Measurements from ENCODE around the gene LTBP1.
"Not testable (repeated sequence)": the region's sequence is repeated elsewhere in the genome, so short reads cannot be mapped to it uniquely, and the experiment has no call there.

LTBP1 gene, protein sequence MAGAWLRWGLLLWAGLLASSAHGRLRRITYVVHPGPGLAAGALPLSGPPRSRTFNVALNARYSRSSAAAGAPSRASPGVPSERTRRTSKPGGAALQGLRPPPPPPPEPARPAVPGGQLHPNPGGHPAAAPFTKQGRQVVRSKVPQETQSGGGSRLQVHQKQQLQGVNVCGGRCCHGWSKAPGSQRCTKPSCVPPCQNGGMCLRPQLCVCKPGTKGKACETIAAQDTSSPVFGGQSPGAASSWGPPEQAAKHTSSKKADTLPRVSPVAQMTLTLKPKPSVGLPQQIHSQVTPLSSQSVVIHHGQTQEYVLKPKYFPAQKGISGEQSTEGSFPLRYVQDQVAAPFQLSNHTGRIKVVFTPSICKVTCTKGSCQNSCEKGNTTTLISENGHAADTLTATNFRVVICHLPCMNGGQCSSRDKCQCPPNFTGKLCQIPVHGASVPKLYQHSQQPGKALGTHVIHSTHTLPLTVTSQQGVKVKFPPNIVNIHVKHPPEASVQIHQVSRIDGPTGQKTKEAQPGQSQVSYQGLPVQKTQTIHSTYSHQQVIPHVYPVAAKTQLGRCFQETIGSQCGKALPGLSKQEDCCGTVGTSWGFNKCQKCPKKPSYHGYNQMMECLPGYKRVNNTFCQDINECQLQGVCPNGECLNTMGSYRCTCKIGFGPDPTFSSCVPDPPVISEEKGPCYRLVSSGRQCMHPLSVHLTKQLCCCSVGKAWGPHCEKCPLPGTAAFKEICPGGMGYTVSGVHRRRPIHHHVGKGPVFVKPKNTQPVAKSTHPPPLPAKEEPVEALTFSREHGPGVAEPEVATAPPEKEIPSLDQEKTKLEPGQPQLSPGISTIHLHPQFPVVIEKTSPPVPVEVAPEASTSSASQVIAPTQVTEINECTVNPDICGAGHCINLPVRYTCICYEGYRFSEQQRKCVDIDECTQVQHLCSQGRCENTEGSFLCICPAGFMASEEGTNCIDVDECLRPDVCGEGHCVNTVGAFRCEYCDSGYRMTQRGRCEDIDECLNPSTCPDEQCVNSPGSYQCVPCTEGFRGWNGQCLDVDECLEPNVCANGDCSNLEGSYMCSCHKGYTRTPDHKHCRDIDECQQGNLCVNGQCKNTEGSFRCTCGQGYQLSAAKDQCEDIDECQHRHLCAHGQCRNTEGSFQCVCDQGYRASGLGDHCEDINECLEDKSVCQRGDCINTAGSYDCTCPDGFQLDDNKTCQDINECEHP (N-terminal part only)

DNA sequence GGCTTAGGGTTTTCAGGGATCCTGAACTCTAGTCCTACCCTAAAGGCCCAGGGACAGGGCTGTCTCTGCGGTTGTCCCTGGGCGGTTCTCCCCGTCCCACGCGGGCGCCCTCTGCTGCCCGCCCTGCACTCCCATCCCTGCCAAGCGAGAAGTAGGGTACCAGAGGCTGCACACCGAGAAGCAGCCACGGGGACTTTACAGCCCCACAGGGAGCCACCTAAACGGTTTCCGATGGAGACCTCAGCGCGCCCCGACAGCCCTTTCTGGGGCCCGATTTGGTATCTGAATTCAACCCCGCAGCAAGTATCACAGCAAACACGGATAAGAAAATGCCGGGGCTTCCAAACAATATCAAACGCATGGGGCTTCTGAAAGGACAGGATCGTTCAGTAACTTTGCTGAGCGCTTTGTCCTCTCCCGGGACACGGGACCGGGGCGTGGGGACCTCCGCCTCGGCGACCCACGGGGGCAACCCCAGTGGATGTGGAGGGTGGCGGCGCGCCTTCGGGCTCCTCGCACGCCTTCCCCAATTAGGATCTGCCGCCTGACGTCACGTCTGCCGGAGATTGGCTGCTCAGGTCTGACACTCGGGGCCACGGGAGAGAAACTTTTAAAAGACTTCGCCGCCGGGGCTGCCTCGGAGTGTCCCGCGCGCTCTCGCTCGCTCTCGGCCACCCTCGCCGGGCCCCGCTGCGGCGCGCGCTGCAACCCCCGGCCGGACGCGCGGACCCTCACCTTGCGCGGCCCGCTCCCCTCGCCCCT is at the start of gene LTBP1:
LTBP1 (plus strand) TSS at position 640 of the 762 bp plus-strand sequence. CDS start 372 bp downstream, outside the sequence.
- peak; percentile 89 for DNase-seq (ENCODE audit: low spot score)

DNA sequence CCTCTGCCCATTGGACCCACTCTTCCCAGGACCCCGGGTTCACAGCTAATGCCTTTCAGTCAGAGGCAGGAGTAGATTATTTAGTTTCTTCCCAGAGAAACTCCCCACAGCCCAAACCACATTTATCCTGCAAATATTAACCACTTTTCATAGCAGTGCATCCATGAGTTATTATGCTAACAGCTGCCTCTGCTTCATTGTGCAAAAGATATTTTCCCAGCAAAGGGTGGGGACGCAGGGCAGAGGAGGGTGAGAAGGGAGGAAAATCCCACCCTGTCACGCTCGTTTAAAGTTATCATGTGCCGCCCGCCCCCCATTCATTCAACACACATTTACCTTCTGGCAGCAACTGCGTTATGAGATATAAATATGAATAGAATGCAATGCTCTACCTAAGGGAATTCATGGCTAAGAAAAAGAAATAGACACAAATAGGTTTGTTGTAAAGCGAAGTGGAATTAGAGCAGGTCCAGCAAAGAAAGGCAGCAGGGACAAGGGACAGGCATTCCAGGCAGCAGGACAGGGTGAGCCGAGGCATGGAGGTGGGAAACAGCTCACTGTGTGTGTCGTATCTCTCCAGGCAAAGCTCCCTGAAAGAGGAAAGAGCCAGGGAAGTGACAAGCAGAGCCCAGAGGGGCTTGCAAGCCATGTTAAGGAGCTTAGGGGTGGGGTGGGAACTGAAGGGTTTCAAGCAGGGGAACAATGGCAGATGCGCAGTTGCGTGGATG is 46.3 kb upstream of the LTBP1 start:
- DNase-seq (ENCODE audit: low spot score) = no peak

DNA sequence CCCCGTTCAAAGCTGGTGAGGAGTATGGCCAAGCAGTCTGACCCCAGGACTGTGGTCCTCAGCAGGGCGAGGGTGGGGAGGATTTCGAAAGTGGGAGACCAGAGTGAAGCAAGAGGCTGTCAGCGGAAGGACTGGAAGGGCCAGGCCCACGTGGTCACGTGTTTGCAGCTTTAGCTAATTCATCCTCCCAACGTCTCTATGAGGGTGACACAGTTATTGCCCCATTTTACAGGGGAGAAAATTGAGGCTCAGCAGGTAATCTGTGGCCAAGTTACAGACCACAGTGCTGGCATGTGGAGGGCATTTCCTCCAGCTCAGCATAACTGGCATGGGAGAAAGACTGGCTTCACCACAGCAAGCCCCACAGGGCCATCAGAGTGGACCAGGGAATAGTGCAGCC is 45.4 kb upstream of the LTBP1 start:
- no peak for DNase-seq (ENCODE audit: low spot score)

DNA sequence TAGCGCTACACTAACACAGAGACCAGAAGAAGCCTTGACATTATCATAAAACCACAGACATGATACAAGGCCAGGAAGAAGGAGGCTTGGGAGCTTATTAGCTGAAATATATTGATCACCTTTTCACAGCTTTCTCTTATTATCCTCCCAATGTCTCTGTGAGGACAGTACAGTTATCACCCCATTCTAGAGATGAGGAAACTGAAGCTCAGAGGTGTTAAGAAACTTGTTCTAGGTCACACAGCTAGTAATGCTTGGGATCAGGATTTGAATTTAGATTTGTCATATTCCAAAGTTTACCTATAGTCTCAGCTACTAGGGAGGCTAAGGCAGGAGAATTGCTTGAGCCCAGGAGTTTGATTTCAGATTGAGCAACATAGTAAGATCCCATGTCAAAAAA is 44.6 kb upstream of the LTBP1 start:
- no peak for DNase-seq (ENCODE audit: low spot score)

DNA sequence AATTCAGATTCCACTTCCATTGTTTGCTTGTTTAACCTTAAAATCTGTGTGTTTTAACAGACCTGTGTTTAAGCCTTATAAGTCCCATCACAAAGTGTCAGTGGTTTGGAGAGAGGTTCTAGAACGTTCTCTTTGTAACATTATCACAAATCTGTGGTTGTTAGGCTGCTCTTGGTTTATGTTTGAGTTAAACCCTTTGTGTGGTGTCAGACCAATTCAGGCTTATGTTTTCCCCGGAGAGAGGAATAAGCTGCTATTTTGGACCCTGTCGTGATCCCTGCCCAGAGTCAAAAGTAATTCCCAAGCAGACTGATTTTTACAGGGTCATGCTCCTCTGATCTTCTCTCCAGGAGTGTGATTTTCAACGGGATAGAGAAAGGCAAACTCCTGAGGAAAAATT is 43.8 kb upstream of the LTBP1 start:
- no peak for DNase-seq (ENCODE audit: low spot score)

DNA sequence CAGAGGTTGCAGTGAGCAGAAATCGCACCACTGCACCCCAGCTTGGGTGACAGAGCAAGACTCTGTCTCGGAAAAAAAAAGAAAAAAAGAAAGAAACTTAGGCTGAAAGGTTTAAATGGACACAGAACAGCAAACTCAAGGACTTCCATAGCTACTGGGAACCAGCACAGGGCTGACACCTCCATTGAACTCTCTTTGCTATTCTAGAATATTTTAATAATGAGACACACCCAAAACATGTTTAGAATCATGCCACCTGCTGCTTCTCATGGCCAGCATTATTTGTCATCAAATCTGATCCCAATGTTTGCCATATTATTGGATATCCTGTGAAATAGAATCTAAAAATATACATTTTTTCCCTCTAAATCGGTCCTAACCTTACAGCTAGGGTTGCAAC is 42.7 kb upstream of the LTBP1 start:
- DNase-seq (ENCODE audit: low spot score) = no peak

DNA sequence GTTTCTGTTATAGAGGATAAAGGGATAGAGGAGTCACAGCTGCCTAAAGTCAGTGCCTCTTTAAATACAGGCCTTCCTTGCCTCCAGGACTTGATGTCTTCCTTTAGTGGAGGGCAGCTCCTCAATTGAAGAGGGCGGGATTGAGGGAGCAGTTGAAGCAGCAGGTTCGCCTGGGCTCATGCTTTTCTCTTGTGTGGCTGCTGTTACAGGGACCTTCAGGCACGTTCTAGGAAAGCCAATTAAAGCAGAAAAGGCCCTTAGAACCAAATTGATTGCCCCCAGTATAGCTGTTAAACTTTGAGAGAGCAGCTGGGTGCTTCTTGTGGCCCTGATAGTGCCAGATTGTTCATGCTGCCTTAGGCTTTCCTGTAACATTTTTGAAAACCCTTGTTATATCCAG is 42.0 kb upstream of the LTBP1 start:
- no peak for DNase-seq (ENCODE audit: low spot score)

DNA sequence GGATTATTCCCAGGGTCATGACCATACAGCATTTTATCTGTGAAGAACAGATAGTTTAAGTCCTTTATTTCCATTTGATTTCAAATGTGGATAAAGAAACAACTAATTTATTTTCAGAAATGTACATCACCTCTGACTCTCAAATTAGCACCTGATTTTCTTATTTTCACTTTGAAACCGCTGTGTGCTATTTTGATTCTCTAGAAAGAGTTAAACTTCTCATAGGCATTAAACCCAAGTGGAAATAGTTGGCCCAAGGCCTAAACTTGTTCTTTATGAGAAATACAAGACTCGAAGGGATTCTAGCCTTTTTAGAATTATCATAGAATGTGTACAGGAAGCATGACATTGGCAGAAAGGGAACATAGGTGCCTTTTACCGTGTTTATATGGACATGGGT is 41.5 kb upstream of the LTBP1 start:
- DNase-seq (ENCODE audit: low spot score) = no peak

DNA sequence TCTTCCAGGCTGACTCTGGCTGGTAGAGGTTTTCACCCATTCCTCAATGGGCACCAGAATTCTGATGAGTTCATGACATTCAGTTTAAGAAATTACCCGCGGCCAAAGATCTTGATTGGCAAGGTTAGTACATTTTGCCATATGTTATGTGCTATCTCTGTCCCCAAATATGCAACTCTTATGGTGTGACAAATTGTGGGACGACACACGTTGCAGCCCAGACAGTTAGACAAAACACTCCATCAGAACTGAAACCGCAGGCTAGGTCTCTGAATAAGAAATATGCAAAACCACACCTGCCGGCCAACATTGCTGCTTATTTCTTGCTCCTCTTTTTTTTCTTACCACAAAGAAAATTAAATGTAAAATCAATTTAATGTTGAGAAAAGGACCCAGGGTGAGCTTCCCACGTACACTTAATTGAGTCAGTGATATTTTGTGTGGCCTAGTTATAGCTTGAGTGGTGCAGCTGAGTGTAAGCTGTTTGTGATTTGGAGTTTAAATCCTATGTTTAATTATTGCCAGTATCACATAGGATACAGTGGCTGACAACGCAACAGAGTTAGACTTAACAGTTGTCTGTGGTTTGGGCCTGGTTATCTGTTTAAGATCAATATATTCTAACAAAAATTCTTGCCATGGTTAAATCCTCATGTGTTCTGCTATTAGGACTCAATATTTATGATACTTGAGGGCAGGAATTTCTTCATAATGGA is 35.7 kb upstream of the LTBP1 start:
- peak; percentile 81 for DNase-seq (ENCODE audit: low spot score)

DNA sequence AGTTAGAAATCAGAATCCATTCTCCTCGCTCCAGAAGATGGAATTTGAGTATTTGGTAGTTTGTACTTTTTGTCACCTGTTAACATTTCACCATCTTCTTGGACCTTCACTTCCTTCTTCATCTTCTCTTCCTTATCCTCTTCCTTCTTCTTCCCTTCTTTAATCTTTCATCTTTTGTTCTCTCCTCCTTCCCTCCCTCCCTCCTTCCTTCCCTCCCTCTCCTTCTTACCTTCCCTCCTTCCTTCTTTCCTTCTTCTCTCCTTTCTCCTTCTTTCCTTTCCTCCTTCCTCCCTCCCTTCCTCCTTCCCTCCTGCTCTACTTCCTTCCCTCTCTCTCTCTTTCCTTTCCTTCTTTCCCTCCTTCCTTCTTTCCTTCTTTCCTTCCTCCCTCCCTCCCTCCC is 31.1 kb upstream of the LTBP1 start:
- DNase-seq (ENCODE audit: low spot score) = no peak

DNA sequence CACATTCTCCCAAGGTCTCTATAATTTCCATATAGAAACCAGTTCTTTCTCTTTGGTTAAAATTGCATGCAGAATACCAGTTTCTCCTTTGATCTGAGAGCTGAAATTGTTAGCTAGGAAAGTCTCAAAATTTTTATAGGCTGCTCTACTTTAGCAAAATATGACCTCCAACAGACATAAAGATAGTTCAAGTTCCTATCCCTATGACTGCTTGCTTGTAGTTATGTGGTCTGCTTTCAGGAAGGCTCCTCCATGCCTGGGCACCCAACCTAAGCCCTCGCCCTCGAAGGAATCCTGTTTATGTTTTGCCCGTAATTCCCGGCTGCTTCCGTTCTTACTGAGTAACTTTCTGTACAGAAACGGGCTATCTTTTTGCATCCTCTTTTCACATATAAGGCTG is 28.0 kb upstream of the LTBP1 start:
- DNase-seq (ENCODE audit: low spot score) = no peak

DNA sequence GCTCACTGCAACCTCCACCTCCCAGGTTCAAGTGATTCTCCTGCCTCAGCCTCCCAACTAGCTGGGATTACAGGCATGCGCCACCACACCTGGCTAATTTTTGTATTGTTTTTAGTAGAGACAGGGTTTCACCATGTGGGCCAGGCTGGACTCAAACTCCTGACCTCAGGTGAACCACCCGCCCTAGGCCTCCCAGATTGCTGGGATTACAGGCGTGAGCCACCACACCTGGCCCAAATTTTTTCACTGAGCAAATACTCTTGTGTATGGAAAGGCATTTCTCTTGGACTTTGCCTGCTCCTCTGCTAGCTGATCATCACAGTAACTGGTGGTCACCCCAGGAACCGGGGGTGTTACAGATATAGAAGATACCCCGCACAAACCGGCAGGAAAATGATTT is 26.9 kb upstream of the LTBP1 start:
- DNase-seq (ENCODE audit: low spot score) = not testable (repeated sequence)

DNA sequence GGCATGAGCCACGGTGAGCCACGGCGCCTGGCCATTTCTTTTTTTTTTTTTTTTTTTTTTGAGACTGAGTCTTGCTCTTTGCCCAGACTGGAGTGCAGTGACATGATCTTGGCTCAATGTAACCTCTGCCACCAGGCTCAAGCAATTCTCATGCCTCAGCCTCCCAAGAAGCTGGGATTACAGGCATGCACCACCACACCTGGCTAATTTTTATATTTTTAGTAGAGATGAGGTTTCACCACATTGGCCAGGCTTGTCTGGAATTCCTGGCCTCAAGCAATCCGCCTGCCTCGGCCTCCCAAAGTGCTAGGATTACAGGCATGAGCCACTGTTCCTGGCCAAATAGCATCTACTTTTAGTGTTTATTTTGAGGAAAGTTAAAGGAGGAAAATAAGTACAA is 25.3 kb upstream of the LTBP1 start:
- DNase-seq (ENCODE audit: low spot score) = not testable (repeated sequence)

DNA sequence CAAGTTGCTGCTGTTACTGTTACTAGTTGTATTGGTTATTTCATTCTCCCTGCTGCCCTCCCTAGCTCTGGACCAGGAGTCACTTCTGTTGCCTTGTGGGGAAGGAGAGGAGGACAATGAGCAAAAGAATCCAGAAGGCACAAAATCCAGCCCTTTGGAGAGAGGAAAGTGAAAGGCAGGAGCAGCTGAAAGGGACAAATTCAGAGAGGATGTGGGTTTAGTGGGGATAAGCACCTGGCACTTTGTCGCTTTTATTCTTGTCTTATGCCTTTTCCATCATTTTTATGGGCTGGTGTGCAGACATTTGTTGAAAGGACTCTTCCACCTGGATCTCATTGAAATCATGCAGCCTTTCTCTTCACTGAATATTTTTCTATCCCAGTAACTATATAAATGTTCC is 24.3 kb upstream of the LTBP1 start:
- no peak for DNase-seq (ENCODE audit: low spot score)

DNA sequence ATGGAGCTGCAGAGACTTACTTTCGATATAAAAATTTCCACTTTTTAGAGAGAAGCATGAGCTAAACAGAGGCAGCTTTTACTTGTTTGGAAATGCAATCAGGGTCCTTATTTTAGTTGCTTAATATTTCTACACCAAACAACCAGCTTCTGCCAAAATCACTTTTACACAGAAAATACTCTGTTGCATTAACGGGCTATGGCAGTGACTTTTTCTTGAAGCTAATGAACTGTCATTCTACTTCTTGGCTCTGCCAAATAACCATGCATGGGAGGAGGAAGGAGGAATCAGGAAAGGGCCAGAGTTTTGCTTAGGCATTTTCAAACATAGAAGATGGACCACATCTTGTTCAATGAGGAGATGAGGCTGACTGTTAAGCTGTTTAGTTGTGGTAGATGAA is 23.6 kb upstream of the LTBP1 start:
- DNase-seq (ENCODE audit: low spot score) = no peak

DNA sequence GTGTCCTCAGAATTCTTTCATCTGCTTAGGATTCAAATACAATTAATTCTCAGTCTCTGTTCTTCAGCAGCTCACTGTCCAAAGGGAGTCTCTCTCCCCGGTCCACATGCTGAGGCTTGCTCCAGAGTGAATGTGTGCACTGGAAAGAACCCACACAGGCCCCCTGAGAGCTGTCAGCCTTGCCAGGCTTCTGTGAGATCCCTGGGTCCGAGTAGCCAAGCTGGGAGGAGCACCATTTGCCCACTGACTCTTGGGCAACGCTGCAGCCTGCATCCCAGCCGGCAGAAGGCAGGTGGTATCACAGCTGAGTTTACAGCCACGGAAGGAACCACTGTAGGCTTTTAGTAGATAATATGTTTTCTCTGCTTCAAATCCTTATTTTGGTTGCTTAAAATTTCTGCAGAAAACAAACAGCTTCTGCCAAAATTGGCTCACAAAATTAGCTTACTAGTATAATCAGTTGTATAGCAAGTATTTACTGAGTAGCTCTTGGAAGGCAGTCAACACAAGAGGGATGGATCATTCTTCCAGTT is 21.4 kb upstream of the LTBP1 start:
- DNase-seq (ENCODE audit: low spot score) = no peak

DNA sequence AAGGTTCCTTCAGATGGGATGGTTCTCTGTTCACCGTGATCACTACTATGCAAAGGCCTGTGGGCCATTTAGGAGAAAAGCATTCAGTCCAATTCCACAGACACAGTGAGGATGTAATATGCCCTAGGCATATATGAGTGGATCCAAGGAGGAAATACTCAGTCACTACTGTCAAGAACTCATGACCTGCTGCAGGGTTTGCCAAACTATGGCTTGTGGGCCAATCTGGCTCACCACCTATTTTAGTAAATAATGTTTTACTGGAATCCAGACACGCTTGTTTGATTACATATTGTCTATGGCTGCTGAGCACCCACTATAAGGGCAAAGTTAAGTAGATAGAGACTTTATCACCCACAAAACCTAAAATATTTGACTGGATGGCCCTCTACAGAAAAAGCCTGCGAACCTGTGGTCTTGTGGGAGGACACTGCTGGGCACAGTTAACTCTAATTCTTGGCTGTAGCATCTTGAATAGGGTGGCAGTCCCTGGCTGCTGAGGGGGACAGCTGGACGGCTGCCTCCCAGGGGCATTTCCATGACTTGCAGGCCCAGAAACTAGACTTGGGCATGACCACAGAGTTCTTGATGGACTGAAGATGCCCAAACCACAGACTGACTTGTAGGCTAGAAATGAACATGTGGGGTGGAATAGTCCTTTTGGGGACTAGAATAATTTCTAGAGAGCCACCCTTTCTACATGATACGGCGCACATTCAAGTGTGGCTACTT is 20.6 kb upstream of the LTBP1 start:
- DNase-seq (ENCODE audit: low spot score) = no peak

DNA sequence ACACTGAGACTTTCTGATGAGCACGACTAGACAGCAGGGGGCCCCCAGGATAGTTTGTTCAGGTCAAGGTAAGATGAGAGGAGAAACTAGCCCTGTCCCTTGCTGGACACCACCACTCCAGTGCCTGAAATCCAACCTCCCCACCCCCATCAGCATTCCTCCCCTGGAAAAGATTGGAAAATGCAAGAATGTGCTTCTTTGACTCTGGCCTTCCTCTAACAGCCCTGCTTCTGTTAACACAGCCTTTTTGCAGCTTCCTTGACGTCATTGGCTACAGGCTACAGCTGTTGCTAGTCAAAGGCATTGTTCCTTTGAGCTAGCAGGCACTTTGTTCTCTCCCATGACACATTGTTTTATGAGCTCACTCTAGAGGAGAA is 20.1 kb upstream of the LTBP1 start:
- DNase-seq (ENCODE audit: low spot score) = no peak

DNA sequence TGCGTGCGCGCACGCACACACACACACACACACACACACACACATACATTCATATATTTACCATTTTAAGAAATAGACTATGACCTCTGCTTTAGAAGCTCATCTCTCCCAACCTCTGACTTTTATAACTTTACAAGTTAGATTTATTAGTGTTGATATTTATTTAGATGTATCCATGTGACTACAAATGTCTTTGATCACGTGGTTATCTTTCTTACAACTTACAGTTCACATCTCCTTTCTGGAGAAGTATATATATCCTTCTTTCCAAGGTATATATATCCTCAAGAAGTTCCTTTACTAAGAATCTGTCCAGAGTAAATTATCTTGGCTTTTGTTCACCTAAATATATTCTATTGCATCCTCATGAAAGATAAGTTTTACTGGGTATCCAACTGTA is 16.3 kb upstream of the LTBP1 start:
- no peak for DNase-seq (ENCODE audit: low spot score)

DNA sequence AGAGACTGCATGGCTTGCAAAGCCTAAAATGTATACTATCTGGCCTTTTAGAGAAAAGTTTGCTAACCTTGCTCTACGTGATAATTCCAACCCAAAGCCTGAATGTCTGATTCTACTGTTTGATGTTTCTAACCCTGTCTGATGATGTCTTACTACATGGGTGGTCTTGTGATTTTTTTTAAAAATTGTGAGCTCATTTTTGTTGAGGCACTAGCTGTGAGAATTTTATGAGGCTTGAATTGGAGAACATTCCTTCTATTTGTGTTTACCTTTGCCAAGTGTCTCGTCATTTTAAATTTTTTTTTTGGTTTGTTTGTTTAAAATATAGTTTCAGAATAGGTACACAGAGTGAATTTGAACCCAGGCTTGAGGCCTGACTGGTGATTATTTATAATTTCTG is 15.2 kb upstream of the LTBP1 start:
- DNase-seq (ENCODE audit: low spot score) = no peak
